SIG-M5 treated with dmso at 0.1 percent for 504 hours (cell line): ENCODE data around the gene RFTN1.

Experiments used
- DNase-seq: peaks from one replicate; lab custom pipeline; 2025; ENCODE audit not compliant: unreplicated experiment; lab: John Stamatoyannopoulos, UW

RFTN1 gene

GRCh38 chr3:16487511-16488175 is 25.9 kb downstream of the RFTN1 start:
- no peak for DNase-seq

GRCh38 chr3:16486951-16487480 is 26.5 kb downstream of the RFTN1 start:
- no peak for DNase-seq

- no peak for DNase-seq
These were observed 27.3 kb downstream of the RFTN1 start for GRCh38 chr3:16486201-16486600.

- no peak for DNase-seq
These were observed 28.0 kb downstream of the RFTN1 start for GRCh38 chr3:16485395-16485992.

- DNase-seq: no peak
These were observed 28.5 kb downstream of the RFTN1 start for GRCh38 chr3:16484984-16485383.

- no peak for DNase-seq
These were observed 29.3 kb downstream of the RFTN1 start for GRCh38 chr3:16484216-16484615.

GRCh38 chr3:16482770-16483531 is 30.5 kb downstream of the RFTN1 start:
- peak; percentile 78 for DNase-seq

GRCh38 chr3:16482194-16482769 is 31.2 kb downstream of the RFTN1 start:
- peak; percentile 65 for DNase-seq

GRCh38 chr3:16481546-16481897 is 32.0 kb downstream of the RFTN1 start:
- no peak for DNase-seq

GRCh38 chr3:16480861-16481545 is 32.5 kb downstream of the RFTN1 start:
- no peak for DNase-seq

- no peak for DNase-seq
These were observed 35.0 kb downstream of the RFTN1 start for GRCh38 chr3:16478516-16478915.

GRCh38 chr3:16477521-16477920 is 36.0 kb downstream of the RFTN1 start:
- no peak for DNase-seq

GRCh38 chr3:16477056-16477455 is 36.4 kb downstream of the RFTN1 start:
- no peak for DNase-seq

GRCh38 chr3:16476636-16477035 is 36.9 kb downstream of the RFTN1 start:
- DNase-seq: no peak

GRCh38 chr3:16475766-16476165 is 37.7 kb downstream of the RFTN1 start:
- no peak for DNase-seq

GRCh38 chr3:16474920-16475319 is 38.6 kb downstream of the RFTN1 start:
- DNase-seq: no peak

- no peak for DNase-seq
These were observed 39.3 kb downstream of the RFTN1 start for GRCh38 chr3:16474216-16474615.

- no peak for DNase-seq
These were observed 40.9 kb downstream of the RFTN1 start for GRCh38 chr3:16472593-16472992.

GRCh38 chr3:16471897-16472296 is 41.6 kb downstream of the RFTN1 start:
- no peak for DNase-seq

- DNase-seq: no peak
These were observed 42.9 kb downstream of the RFTN1 start for GRCh38 chr3:16470590-16470989.
